ENCODE measurements around the gene ZNF268. TPM values are rescaled to one million over a fixed set of nuclear protein-coding genes. Genes with fewer than 3 reads are reported as not detected.

ZNF268 gene
- total and polyA plus RNA-seq, 2 of the 8 experiments (the other 6 are each of a cell fraction or from before 2014, with no cell fraction given): 6.3 to 22.3 TPM

GRCh38 chr12:133190176-133190575 lies 8.9 kb downstream of the ZNF268 start:
- H4K20me1 ChIP-seq (replicated peaks in 1 of 2; ENCODE audit: control insufficient read depth in 1 of 2, insufficient read depth in 2 of 2, low read length in 2 of 2): no peaks in the 10 kb centered on the region
- H3K23me2 ChIP-seq (ENCODE audit: low read depth, low read length): no peaks in the 10 kb centered on the region
- POLR2A ChIA-PET (ENCODE audit: partially characterized antibody): no interaction called here
- H3K4me3 ChIP-seq (ENCODE audit: extremely low read depth in 1 of 4, insufficient read depth in 2 of 4, low read depth in 3 of 4, low read length in 4 of 4): no peak overlapping the region
- no peak overlapping the region for H2BK12ac ChIP-seq (ENCODE audit: low read depth, low read length)
- H3K18ac ChIP-seq (ENCODE audit: extremely low read depth, low read length): no peak overlapping the region
- DNase-seq (ENCODE audit: low read depth in 1 of 2, low spot score in 2 of 2) (no peak), FAIRE-seq (no peak)
- H3K27me3 ChIP-seq (replicated peaks in 1 of 4; ENCODE audit: control insufficient read depth in 3 of 4, extremely low read depth in 1 of 4, insufficient read depth in 3 of 4, low read length in 3 of 4): no peaks in the 10 kb centered on the region
- no peak overlapping the region for H3K4me2 ChIP-seq (ENCODE audit: insufficient read depth in 1 of 2, low read depth in 2 of 2, low read length in 2 of 2)
- no peak overlapping the region for H3K27ac ChIP-seq (ENCODE audit: low read depth, low read length)
- H3K79me1 ChIP-seq (ENCODE audit: low read depth, low read length): no peaks in the 10 kb centered on the region; the same call in 1 of the 2 replicates
- no peak overlapping the region for H2BK15ac ChIP-seq (ENCODE audit: low read length)
- H2AK5ac ChIP-seq (ENCODE audit: low read depth, low read length): no peak overlapping the region
- peaks cover 39 to 99% (median 82%) of the 10 kb centered on the region in 4 experiments for H3K36me3 ChIP-seq (ENCODE audit: control insufficient read depth in 2 of 4, insufficient read depth in 4 of 4, low read length in 3 of 4)
- no peak overlapping the region for H3K4ac ChIP-seq (replicated peaks; ENCODE audit: insufficient read length, low read depth, low read length)
- H3K9me3 ChIP-seq (ENCODE audit: insufficient read depth in 2 of 2, low read depth in 1 of 2, low read length in 1 of 2): peaks cover 81 to 88% of the 10 kb centered on the region in 2 experiments
- H3K4me1 ChIP-seq (replicated peaks in 1 of 4; ENCODE audit: control insufficient read depth in 3 of 4, insufficient read depth in 4 of 4, low read length in 3 of 4): no peaks in the 10 kb centered on the region
- no peak overlapping the region for H2BK120ac ChIP-seq (replicated peaks; ENCODE audit: low read depth, low read length)
- H3K9ac ChIP-seq (replicated peaks in 1 of 4; ENCODE audit: extremely low read depth in 1 of 4, low read depth in 3 of 4, low read length in 3 of 4): no peak overlapping the region
- H2BK5ac ChIP-seq (ENCODE audit: low read depth, low read length): no peak overlapping the region
- no peak overlapping the region for H4K5ac ChIP-seq (ENCODE audit: insufficient read length, low read depth, low read length)
- no peak overlapping the region for H4K8ac ChIP-seq (ENCODE audit: extremely low read depth, insufficient read depth, low read length)
- peaks cover 0 to 9% of the 10 kb centered on the region in 2 experiments; a peak in 2 of 4 replicates for H3K79me2 ChIP-seq (ENCODE audit: control insufficient read depth in 1 of 2, insufficient read depth in 2 of 2, low read length in 2 of 2)
- no peak overlapping the region for H2AFZ ChIP-seq (ENCODE audit: low read length)
- no peak overlapping the region for H3K56ac ChIP-seq (replicated peaks; ENCODE audit: insufficient read length, low read depth, low read length)
- 86% methylated on average over 2 of the region's 2 CpGs; no CpG with 5 or more reads in 1 of the 2 experiments for WGBS, 2 experiments (ENCODE audit: extremely low coverage in 1 of 2, insufficient coverage in 1 of 2, insufficient read length in 1 of 2, insufficient replicate concordance in 2 of 2, low coverage in 1 of 2, low lambda C conversion rate in 2 of 2, missing lambda C conversion rate in 1 of 2)
- H2BK20ac ChIP-seq (ENCODE audit: low read length): no peak overlapping the region
- no peak overlapping the region for H4K91ac ChIP-seq (replicated peaks; ENCODE audit: insufficient read length, low read length)
- H3K14ac ChIP-seq (ENCODE audit: insufficient read length): no peak overlapping the region
- CTCF ChIA-PET (ENCODE audit: partially characterized antibody): no interaction called here
- H3K23ac ChIP-seq (ENCODE audit: insufficient read length): no peak overlapping the region
- TF ChIP-seq SP1 (IDR thresholded peaks at IDR 0.05; ENCODE audit: low read depth, low read length): no peak
- TF ChIP-seq ASH2L (IDR thresholded peaks at IDR 0.05; ENCODE audit: low read length): no peak
- no peak for TF ChIP-seq FOSL1 (IDR thresholded peaks at IDR 0.05; ENCODE audit: insufficient read depth, low read depth, low read length)
- no peak for TF ChIP-seq CHD1 (IDR thresholded peaks at IDR 0.05; ENCODE audit: low read depth, low read length)
- no peak for TF ChIP-seq BRCA1 (IDR thresholded peaks at IDR 0.05; ENCODE audit: low read depth, low read length)
- no peak for TF ChIP-seq POU5F1 (IDR thresholded peaks at IDR 0.05; ENCODE audit: low read depth, low read length)
- no peak for TF ChIP-seq TEAD4 (IDR thresholded peaks at IDR 0.05; ENCODE audit: low read depth, low read length)
- TF ChIP-seq RXRA (IDR thresholded peaks at IDR 0.05; ENCODE audit: insufficient read depth, low read depth, low read length): no peak
- TF ChIP-seq NANOG (IDR thresholded peaks at IDR 0.05; ENCODE audit: insufficient read depth, low read depth, low read length, poor library complexity, severe bottlenecking): no peak
- TF ChIP-seq TCF12 (IDR thresholded peaks at IDR 0.05; ENCODE audit: low read depth, low read length): no peak
- no peak for TF ChIP-seq BACH1 (IDR thresholded peaks at IDR 0.05; ENCODE audit: low read length)
- TF ChIP-seq RBBP5 (IDR thresholded peaks at IDR 0.05; ENCODE audit: borderline replicate concordance, low read depth, low read length): no peak
- TF ChIP-seq RFX5 (IDR thresholded peaks at IDR 0.05; ENCODE audit: borderline replicate concordance, low read depth, low read length): no peak
- TF ChIP-seq TAF7 (optimal IDR thresholded peaks at IDR 0.05; ENCODE audit: borderline replicate concordance, low read depth, low read length): no peak
- TF ChIP-seq ZNF274 (IDR thresholded peaks at IDR 0.05; ENCODE audit: borderline replicate concordance, extremely low read depth, low read length): no peak
- TF ChIP-seq SIX5 (IDR thresholded peaks at IDR 0.05; ENCODE audit: low read depth, low read length): no peak

Data from H1 (cell line).